Tibial artery (tissue), 4 donors: Measurements from ENCODE around the gene B4GALNT3.
"Not testable (repeated sequence)": the region's sequence is repeated elsewhere in the genome, so short reads cannot be mapped to it uniquely, and the experiment has no call there.

Source experiments
- DNase-seq, 2 donors: peaks; one replicate each; pipeline ENCODE4 v3.0.0-alpha.2; 2019
- H3K27ac ChIP-seq, 2 donors: fragments of 200-600 bp; sonication (generic) in 1 of 2; 1 replicate in 1 of 2; 2 replicates in 1 of 2; pipeline ENCODE4 v1.5.1; 2018 to 2019; ENCODE audit warnings: mild to moderate bottlenecking in 1 of 2
- H3K27me3 ChIP-seq, 2 donors: fragments of 200-600 bp; sonication (generic) in 1 of 2; one replicate each; pipeline versions ENCODE4 v1.5.1 to v1.6.0; 2016 to 2019
- H3K36me3 ChIP-seq, 3 donors: fragments of 200-600 bp; sonication (generic) in 2 of 3; one replicate each; pipeline ENCODE4 v1.5.1; 2016 to 2019; ENCODE audit warnings: mild to moderate bottlenecking in 2 of 3
- H3K4me1 ChIP-seq, 4 donors: fragments of 200-600 bp; sonication (generic) in 2 of 4; 1 replicate in 3 of 4; 2 replicates in 1 of 4; pipeline ENCODE4 v1.5.1; 2016 to 2019
- H3K4me3 ChIP-seq, 2 donors: fragments of 200-600 bp; sonication (generic) in 1 of 2; 1 replicate in 1 of 2; 2 replicates in 1 of 2; pipeline ENCODE4 v1.5.1; 2018 to 2019; ENCODE audit warnings: mild to moderate bottlenecking in 2 of 2
- H3K9me3 ChIP-seq, 3 donors: fragments of 200-600 bp; sonication (generic) in 1 of 3; one replicate each; pipeline ENCODE4 v1.5.1; 2016 to 2019
- intact Hi-C: fragments of 100-400 bp; cut with DNase I; formaldehyde crosslinking; loops from one replicate; pipeline ENCODE4 v1.15.0; 2023; ENCODE audit warnings: low total_unique reads
- TF ChIP-seq, protein P1 (sequence below), 2 experiments: fragments of 200-600 bp in 1 of 2; fragments of 450-650 bp in 1 of 2; IDR thresholded peaks; one replicate each; pipeline ENCODE4 v1.5.1; 2017 to 2019; ENCODE audit warnings: antibody characterized with exemption in 2 of 2, mild to moderate bottlenecking in 1 of 2, moderate library complexity in 1 of 2

The B4GALNT3 gene

GRCh38 chr12:573232-573631, 113.5 kb downstream of the B4GALNT3 start:
- intact Hi-C loops = loop anchor here (5.0 kb wide), 1 partner anchor 74 kb away; no protein-coding TSS in a partner anchor

GRCh38 chr12:574475-575128, 114.9 kb downstream of the B4GALNT3 start:
- intact Hi-C loops = loop anchor here (5.0 kb wide), 2 partner anchors 73 to 238 kb away; no protein-coding TSS in a partner anchor
- peak overlapping the region; percentile 73 to 77 for H3K27ac ChIP-seq
- H3K4me1 ChIP-seq = peaks cover 0 to 46% (median 36%) of the 10 kb centered on the region in 4 donors

More at GRCh38 chr12:573232-573631, 113.5 kb downstream of the B4GALNT3 start:
- TF ChIP-seq, protein P1, sequence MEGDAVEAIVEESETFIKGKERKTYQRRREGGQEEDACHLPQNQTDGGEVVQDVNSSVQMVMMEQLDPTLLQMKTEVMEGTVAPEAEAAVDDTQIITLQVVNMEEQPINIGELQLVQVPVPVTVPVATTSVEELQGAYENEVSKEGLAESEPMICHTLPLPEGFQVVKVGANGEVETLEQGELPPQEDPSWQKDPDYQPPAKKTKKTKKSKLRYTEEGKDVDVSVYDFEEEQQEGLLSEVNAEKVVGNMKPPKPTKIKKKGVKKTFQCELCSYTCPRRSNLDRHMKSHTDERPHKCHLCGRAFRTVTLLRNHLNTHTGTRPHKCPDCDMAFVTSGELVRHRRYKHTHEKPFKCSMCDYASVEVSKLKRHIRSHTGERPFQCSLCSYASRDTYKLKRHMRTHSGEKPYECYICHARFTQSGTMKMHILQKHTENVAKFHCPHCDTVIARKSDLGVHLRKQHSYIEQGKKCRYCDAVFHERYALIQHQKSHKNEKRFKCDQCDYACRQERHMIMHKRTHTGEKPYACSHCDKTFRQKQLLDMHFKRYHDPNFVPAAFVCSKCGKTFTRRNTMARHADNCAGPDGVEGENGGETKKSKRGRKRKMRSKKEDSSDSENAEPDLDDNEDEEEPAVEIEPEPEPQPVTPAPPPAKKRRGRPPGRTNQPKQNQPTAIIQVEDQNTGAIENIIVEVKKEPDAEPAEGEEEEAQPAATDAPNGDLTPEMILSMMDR (IDR thresholded peaks at IDR 0.05) = no peak
- Histone ChIP-seq H3K4me1 (peaks cover 0 to 49% (median 39%) of the 10 kb centered on the region in 4 donors), H3K27me3 (no peaks in the 10 kb centered on the region), H3K4me3 (no peak overlapping the region), H3K27ac (no peak overlapping the region), H3K9me3 (no peaks in the 10 kb centered on the region), H3K36me3 (no peaks in the 10 kb centered on the region)
- DNase-seq = no peak

DNA sequence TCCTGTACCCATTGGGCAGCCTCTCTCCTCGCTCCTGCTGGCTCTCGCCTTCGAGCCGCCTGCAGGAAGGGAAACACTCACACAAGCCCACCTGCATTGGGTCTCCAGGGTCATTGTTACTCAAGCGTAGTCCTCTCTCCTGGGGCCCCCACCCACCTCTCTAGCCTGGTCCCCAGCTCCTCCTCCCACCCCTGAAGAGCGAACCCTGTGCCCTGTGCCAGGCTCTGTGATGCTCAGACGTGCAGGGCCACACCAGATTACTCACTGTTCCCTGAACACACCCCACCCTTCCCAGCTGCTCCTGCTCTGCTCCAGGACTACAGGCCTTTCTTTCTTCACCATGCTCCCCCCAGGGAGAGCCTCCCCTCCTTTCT, 115.4 kb downstream of the B4GALNT3 start:
- peaks cover 0 to 43% (median 34%) of the 10 kb centered on the region in 4 donors for H3K4me1 ChIP-seq
- H3K36me3 ChIP-seq = no peaks in the 10 kb centered on the region
- intact Hi-C loops = loop anchor here (5.0 kb wide), 1 partner anchor 237 kb away; no protein-coding TSS in a partner anchor
- peak overlapping the region; percentile 73 to 77 for H3K27ac ChIP-seq
- H3K4me3 ChIP-seq = no peak overlapping the region
- no peaks in the 10 kb centered on the region for H3K27me3 ChIP-seq
- TF ChIP-seq, protein P1 (IDR thresholded peaks at IDR 0.05) = no peak
- peak in 1 of 2 donors; percentile 70 for DNase-seq
- no peaks in the 10 kb centered on the region for H3K9me3 ChIP-seq

More at GRCh38 chr12:574475-575128, 114.9 kb downstream of the B4GALNT3 start:
- DNase-seq = peak in 1 of 2 donors; percentile 17
- Histone ChIP-seq H3K36me3 (no peaks in the 10 kb centered on the region), H3K9me3 (no peaks in the 10 kb centered on the region), H3K27me3 (no peaks in the 10 kb centered on the region), H3K4me3 (no peak overlapping the region)
- TF ChIP-seq, protein P1 (IDR thresholded peaks at IDR 0.05) = no peak

- Histone ChIP-seq H3K9me3 (no peaks in the 10 kb centered on the region), H3K27me3 (no peaks in the 10 kb centered on the region), H3K4me1 (peaks cover 0 to 36% (median 29%) of the 10 kb centered on the region in 4 donors), H3K36me3 (no peaks in the 10 kb centered on the region), H3K27ac (peak overlapping the region; percentile 73 to 77), H3K4me3 (peak overlapping the region; percentile 16 to 28)
- TF ChIP-seq, protein P1 (IDR thresholded peaks at IDR 0.05) = peak; percentile 99
- intact Hi-C loops = loop anchor here (2.0 to 5.0 kb wide), 2 partner anchors 175 to 236 kb away; no protein-coding TSS in a partner anchor
- DNase-seq = peak; percentile 83 to 89
Measured at GRCh38 chr12:575948-576614, 116.3 kb downstream of the B4GALNT3 start.

DNA sequence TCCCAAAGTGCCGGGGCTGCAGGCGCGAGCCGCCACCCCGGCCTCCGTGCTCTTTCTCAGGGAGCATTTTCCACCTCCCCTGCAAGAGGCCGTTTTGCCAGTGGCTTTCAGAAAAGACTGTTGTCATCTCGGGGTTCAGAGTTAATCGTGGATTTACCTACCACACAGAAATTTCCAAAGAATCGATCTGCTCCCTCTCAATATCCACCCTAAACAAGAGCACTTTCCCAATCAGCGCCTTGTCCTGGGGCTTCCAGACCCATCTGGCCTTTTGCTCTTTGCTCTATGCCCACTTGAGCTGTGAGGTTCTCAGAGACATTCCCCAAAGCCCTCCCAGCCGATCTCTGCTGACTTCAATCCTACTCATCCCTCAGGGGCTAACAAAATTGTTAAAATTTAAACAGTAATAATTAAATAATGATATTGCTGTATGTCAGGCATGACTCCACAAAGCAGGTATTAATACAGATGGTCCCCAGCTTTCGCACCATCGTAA, 116.9 kb downstream of the B4GALNT3 start:
- Histone ChIP-seq H3K4me1 (peaks cover 0 to 30% (median 25%) of the 10 kb centered on the region in 4 donors), H3K9me3 (no peaks in the 10 kb centered on the region), H3K27ac (peak overlapping the region; percentile 73 to 77), H3K36me3 (no peaks in the 10 kb centered on the region), H3K4me3 (peak overlapping the region; percentile 16 to 28), H3K27me3 (no peaks in the 10 kb centered on the region)
- DNase-seq = peak in 1 of 2 donors; percentile 6
- TF ChIP-seq, protein P1 (IDR thresholded peaks at IDR 0.05) = no peak
- intact Hi-C loops = loop anchor here (2.0 to 5.0 kb wide), 2 partner anchors 174 to 236 kb away; no protein-coding TSS in a partner anchor

- H3K36me3 ChIP-seq, H3K27ac ChIP-seq, H3K4me3 ChIP-seq, H3K27me3 ChIP-seq, DNase-seq, H3K9me3 ChIP-seq: not testable (repeated sequence)
- peaks cover 0 to 21% (median 17%) of the 10 kb centered on the region in 4 donors for H3K4me1 ChIP-seq
- intact Hi-C loops = loop anchor here (2.0 to 5.0 kb wide), 2 partner anchors 173 to 234 kb away; no protein-coding TSS in a partner anchor
Measured at GRCh38 chr12:577994-578747, 118.4 kb downstream of the B4GALNT3 start.
